IMR-90 (cell line): ENCODE measurements around the gene PSMD11. TPM values are rescaled to one million over a fixed set of nuclear protein-coding genes. Genes with fewer than 3 reads are reported as not detected.

Experiments
- ATAC-seq: fragments of 200-7000 bp; cut with Tn5 transposase; 2 replicates; pipeline ENCODE4 v1.9.1; 2020; ENCODE audit warnings: low read depth, mild to moderate bottlenecking, moderate library complexity
- BruUV-seq: library from RNA; stranded (reverse); fragments of 400-500 nt; replicated peaks from 2 replicates; lab custom pipeline; 2021; lab: Mats Ljungman, UMichigan
- CTCF ChIA-PET: fragments of 300-600 bp; formaldehyde crosslinking; extraction: SDS; loops from one replicate; lab custom pipeline; 2021; ENCODE audit warnings: antibody characterized with exemption; lab: Yijun Ruan, JAX
- POLR2A ChIA-PET: fragments of 300-600 bp; sonication (Branson Sonifier 250); formaldehyde crosslinking; loops from one replicate; lab custom pipeline; 2022; ENCODE audit warnings: antibody characterized with exemption; ENCODE audit not compliant: unreplicated experiment; lab: Charles Lee
- DNase-seq: peaks from one replicate; pipeline ENCODE4 v3.0.0; 2013
- H2AFZ ChIP-seq: replicated peaks from 2 replicates; pipeline ENCODE3; 2013; ENCODE audit warnings: low read length, mild to moderate bottlenecking; ENCODE audit not compliant: poor library complexity
- H2AK5ac ChIP-seq: 2 replicates; pipeline ENCODE4 v1.6.1; 2013; ENCODE audit warnings: low read depth, low read length, inconsistent platforms
- H2AK9ac ChIP-seq: replicated peaks from 2 replicates; pipeline ENCODE3; 2013; ENCODE audit warnings: mild to moderate bottlenecking, low read depth, low read length, moderate library complexity; ENCODE audit not compliant: poor library complexity
- H2BK120ac ChIP-seq: 2 replicates; pipeline ENCODE4 v1.6.1; 2013; ENCODE audit warnings: low read depth, low read length, inconsistent platforms
- H2BK15ac ChIP-seq: 3 replicates; pipeline ENCODE4 v1.6.1; 2013; ENCODE audit warnings: low read depth, low read length, inconsistent platforms
- H2BK20ac ChIP-seq: 2 replicates; pipeline ENCODE4 v1.6.1; 2013; ENCODE audit warnings: low read depth, mild to moderate bottlenecking, inconsistent platforms, low read length, moderate library complexity
- H2BK5ac ChIP-seq: 2 replicates; pipeline ENCODE4 v1.6.1; 2013; ENCODE audit warnings: mild to moderate bottlenecking, low read depth, low read length, inconsistent platforms; ENCODE audit not compliant: poor library complexity, severe bottlenecking
- H3K14ac ChIP-seq: replicated peaks from 2 replicates; pipeline ENCODE4 v1.6.1; 2013; ENCODE audit warnings: low read depth, low read length, inconsistent platforms
- H3K18ac ChIP-seq: 2 replicates; pipeline ENCODE4 v1.6.1; 2013; ENCODE audit warnings: low read depth, low read length, control low read depth
- H3K23ac ChIP-seq: 2 replicates; pipeline ENCODE4 v1.6.1; 2013; ENCODE audit warnings: low read depth, low read length, inconsistent platforms
- H3K27ac ChIP-seq: 2 replicates; pipeline ENCODE4 v1.5.1; 2013; ENCODE audit warnings: mild to moderate bottlenecking, control low read depth, low read length; ENCODE audit not compliant: insufficient read depth
- H3K27me3 ChIP-seq: 2 replicates; pipeline ENCODE4 v1.6.1; 2013; ENCODE audit warnings: low read length; ENCODE audit not compliant: control insufficient read depth, insufficient read depth
- H3K36me3 ChIP-seq: 2 replicates; pipeline ENCODE4 v1.6.1; 2013; ENCODE audit warnings: low read length, mixed read lengths; ENCODE audit not compliant: control insufficient read depth, insufficient read depth
- H3K4ac ChIP-seq: 2 replicates; pipeline ENCODE4 v1.6.1; 2013; ENCODE audit warnings: low read depth, low read length, inconsistent platforms
- H3K4me1 ChIP-seq: 2 replicates; pipeline ENCODE4 v1.6.1; 2013; ENCODE audit warnings: low read length, mixed read lengths; ENCODE audit not compliant: control insufficient read depth, insufficient read depth
- H3K4me2 ChIP-seq: 2 replicates; pipeline ENCODE4 v1.6.1; 2013; ENCODE audit warnings: low read depth, mild to moderate bottlenecking, control low read depth, low read length, moderate library complexity
- H3K4me3 ChIP-seq: 2 replicates; pipeline ENCODE4 v1.5.1; 2013; ENCODE audit warnings: low read depth, mild to moderate bottlenecking, control low read depth, low read length, moderate library complexity; ENCODE audit not compliant: insufficient read depth
- H3K56ac ChIP-seq: 2 replicates; pipeline ENCODE4 v1.6.1; 2013; ENCODE audit warnings: low read length, inconsistent platforms; ENCODE audit not compliant: insufficient read depth; ENCODE audit errors: extremely low read depth
- H3K79me1 ChIP-seq, 2 experiments: 2 replicates each; pipeline ENCODE4 v1.6.1; 2013; ENCODE audit warnings: low read length in 2 of 2, inconsistent platforms in 1 of 2, low read depth in 1 of 2
- H3K9ac ChIP-seq: 2 replicates; pipeline ENCODE4 v1.6.1; 2013; ENCODE audit warnings: low read depth, low read length, control low read depth
- H3K9me1 ChIP-seq: 2 replicates; pipeline ENCODE4 v1.6.1; 2013; ENCODE audit warnings: low read length, inconsistent platforms; ENCODE audit not compliant: insufficient read depth
- H3K9me3 ChIP-seq: 2 replicates; pipeline ENCODE4 v1.6.1; 2013; ENCODE audit warnings: low read length; ENCODE audit not compliant: control insufficient read depth, insufficient read depth
- H4K20me1 ChIP-seq: 2 replicates; pipeline ENCODE4 v1.6.1; 2013; ENCODE audit warnings: low read length, inconsistent platforms; ENCODE audit not compliant: insufficient read depth
- H4K5ac ChIP-seq: 2 replicates; pipeline ENCODE4 v1.6.1; 2013; ENCODE audit warnings: mild to moderate bottlenecking, low read depth, low read length, control low read depth
- H4K8ac ChIP-seq, 2 experiments: 2 replicates each; pipeline ENCODE4 v1.6.1; 2013; ENCODE audit warnings: low read depth in 2 of 2, low read length in 2 of 2, control low read depth in 1 of 2, inconsistent platforms in 1 of 2
- H4K91ac ChIP-seq: 2 replicates; pipeline ENCODE4 v1.6.1; 2013; ENCODE audit warnings: low read depth, low read length, inconsistent platforms; ENCODE audit not compliant: insufficient read depth
- CEBPB ChIP-seq: IDR thresholded peaks from 2 replicates; pipeline ENCODE4 v1.6.1; 2012; ENCODE audit warnings: low read depth, low read length, improper control_type of control experiment
- CHD1 ChIP-seq: IDR thresholded peaks from 2 replicates; pipeline ENCODE4 v1.6.1; 2012; ENCODE audit warnings: low read depth, low read length, improper control_type of control experiment
- FOS ChIP-seq: fragments of 150-350 bp; IDR thresholded peaks from 2 replicates; pipeline ENCODE4 v1.6.1; 2016; ENCODE audit warnings: low read depth, low read length
- MAFK ChIP-seq: IDR thresholded peaks from 2 replicates; pipeline ENCODE4 v1.6.1; 2012; ENCODE audit warnings: low read depth, low read length, improper control_type of control experiment
- MAZ ChIP-seq: IDR thresholded peaks from 2 replicates; pipeline ENCODE4 v1.6.1; 2012; ENCODE audit warnings: low read depth, mild to moderate bottlenecking, low read length, improper control_type of control experiment, moderate library complexity, borderline replicate concordance
- NFE2L2 ChIP-seq: fragments of 150-350 bp; IDR thresholded peaks from 2 replicates; pipeline ENCODE4 v1.6.1; 2016; ENCODE audit warnings: low read depth, mild to moderate bottlenecking, low read length
- POLR2A ChIP-seq: IDR thresholded peaks from 2 replicates; pipeline ENCODE4 v1.6.1; 2012; ENCODE audit warnings: mild to moderate bottlenecking, low read depth, low read length
- RAD21 ChIP-seq: IDR thresholded peaks from 2 replicates; pipeline ENCODE4 v1.6.1; 2012; ENCODE audit warnings: low read length, improper control_type of control experiment
- RCOR1 ChIP-seq: IDR thresholded peaks from 2 replicates; pipeline ENCODE4 v1.6.1; 2012; ENCODE audit warnings: mild to moderate bottlenecking, low read length, improper control_type of control experiment; ENCODE audit not compliant: insufficient replicate concordance
- RFX5 ChIP-seq: IDR thresholded peaks from 2 replicates; pipeline ENCODE4 v1.8.0; 2012; ENCODE audit warnings: low read depth, mild to moderate bottlenecking, low read length, moderate library complexity
- WGBS, 2 experiments: methylation state at CpG; one replicate each; pipeline versions ENCODE4 v1.1.5 to v1.1.7; 2013; ENCODE audit warnings: missing lambda C conversion rate in 2 of 2; ENCODE audit not compliant: insufficient read length in 1 of 2; ENCODE audit errors: extremely low coverage in 2 of 2; 5-methylcytosine and 5-hydroxymethylcytosine counted together
- dilution Hi-C: fragments of 300-500 bp; cut with HindIII; formaldehyde crosslinking; loops from one replicate; pipeline ENCODE4 v1.14.3; 2018; ENCODE audit warnings: low sequenced_read_pairs; ENCODE audit not compliant: unreplicated experiment
- in situ Hi-C: fragments of 300-500 bp; cut with MboI; formaldehyde crosslinking; loops from 3 replicates; pipeline ENCODE4 v1.14.3; 2019; ENCODE audit warnings: low sequenced_read_pairs, inconsistent platforms, mixed read lengths
- intact Hi-C: fragments of 100-400 bp; cut with micrococcal nuclease; formaldehyde crosslinking; loops from 2 replicates; pipeline ENCODE4 v1.10.0; 2022
- polyA plus RNA-seq, 3 experiments: library from polyadenylated mRNA; depleted of rRNA; stranded (reverse); fragments of >200 nt; gene quantifications; 2 replicates each; pipeline ENCODE4 v1.2.3, GENCODE V29; 2012; ENCODE audit warnings: low replicate concordance in 1 of 3
- total RNA-seq: library from RNA; depleted of rRNA; stranded (reverse); fragments of >200 nt; gene quantifications from 2 replicates; pipeline ENCODE4 v1.2.3, GENCODE V29; 2012
- TF ChIP-seq, protein P1 (sequence below): fragments of 150-350 bp; IDR thresholded peaks from 2 replicates; pipeline ENCODE4 v1.6.1; 2016; ENCODE audit warnings: low read depth, mild to moderate bottlenecking, low read length, moderate library complexity, borderline replicate concordance
- TF ChIP-seq, protein P2 (sequence below): fragments of 150-350 bp; IDR thresholded peaks from 2 replicates; pipeline ENCODE4 v1.6.1; 2017; ENCODE audit warnings: mild to moderate bottlenecking, antibody characterized with exemption, low read length, low read depth

PSMD11 gene
- total and polyA plus RNA-seq, 2 of the 4 experiments (the other 2 are of a cell fraction): 64.7 to 85.9 TPM

DNA sequence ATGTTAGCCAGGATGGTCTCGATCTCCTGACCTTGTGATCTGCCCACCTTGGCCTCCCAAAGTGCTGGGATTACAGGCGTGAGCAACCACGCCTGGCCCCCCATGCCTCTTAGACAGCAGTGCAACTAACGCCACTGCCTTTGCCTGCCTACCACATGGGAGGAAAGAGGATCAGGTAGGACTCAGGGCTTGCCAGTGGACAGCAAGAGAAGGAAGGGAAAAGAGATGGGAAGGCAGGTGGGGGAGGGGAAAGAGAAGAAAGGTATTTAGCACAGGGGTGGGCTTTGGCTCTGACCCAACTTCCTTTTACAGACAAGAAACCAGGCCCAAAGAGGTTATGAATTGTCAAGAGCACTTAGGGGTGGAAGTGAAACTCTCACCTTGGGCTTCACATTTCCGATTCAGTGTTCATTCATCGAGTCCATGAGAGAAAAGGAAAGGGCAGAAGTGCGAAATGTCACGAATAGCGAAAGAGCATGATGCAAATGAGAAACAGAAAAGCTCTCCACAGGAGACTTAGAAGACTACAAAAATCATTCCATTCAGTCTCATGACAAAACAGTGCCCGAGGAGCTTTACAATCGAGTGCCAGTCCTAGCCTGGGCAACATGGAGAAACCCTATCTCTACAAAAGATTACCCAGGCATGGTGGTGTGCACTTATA, 78.8 kb downstream of the PSMD11 start:
- Histone ChIP-seq H3K14ac (no peak overlapping the region), H3K4me2 (no peak overlapping the region), H3K56ac (no peak overlapping the region), H3K9me3 (no peaks in the 10 kb centered on the region), H3K18ac (no peak overlapping the region), H3K23ac (no peak overlapping the region), H2BK120ac (no peak overlapping the region), H3K27me3 (peaks cover 11% of the 10 kb centered on the region), H2BK15ac (no peak overlapping the region), H3K4me1 (no peaks in the 10 kb centered on the region; the same call in 1 of the 2 replicates), H2BK5ac (no peak overlapping the region), H4K20me1 (no peaks in the 10 kb centered on the region), H2BK20ac (no peak overlapping the region), H3K4me3 (no peak overlapping the region), H4K5ac (no peak overlapping the region), H3K4ac (no peak overlapping the region), H2AK5ac (no peak overlapping the region), H3K36me3 (no peaks in the 10 kb centered on the region), H4K8ac (no peak overlapping the region), H4K91ac (no peak overlapping the region), H3K9ac (no peak overlapping the region), H2AFZ (no peak overlapping the region), H2AK9ac (peak overlapping the region; percentile 37), H3K27ac (no peak overlapping the region), H3K79me1 (no peaks in the 10 kb centered on the region), H3K9me1 (0 out of 2 replicates have a peak, but pooled peaks cover 2% of the 10 kb centered on the region)
- intact Hi-C loops: no loop called here
- DNase-seq (no peak), ATAC-seq (no peak)
- no peak for TF ChIP-seq RAD21
- no peak for TF ChIP-seq NFE2L2
- no peak for TF ChIP-seq MAZ
- TF ChIP-seq, protein P1, sequence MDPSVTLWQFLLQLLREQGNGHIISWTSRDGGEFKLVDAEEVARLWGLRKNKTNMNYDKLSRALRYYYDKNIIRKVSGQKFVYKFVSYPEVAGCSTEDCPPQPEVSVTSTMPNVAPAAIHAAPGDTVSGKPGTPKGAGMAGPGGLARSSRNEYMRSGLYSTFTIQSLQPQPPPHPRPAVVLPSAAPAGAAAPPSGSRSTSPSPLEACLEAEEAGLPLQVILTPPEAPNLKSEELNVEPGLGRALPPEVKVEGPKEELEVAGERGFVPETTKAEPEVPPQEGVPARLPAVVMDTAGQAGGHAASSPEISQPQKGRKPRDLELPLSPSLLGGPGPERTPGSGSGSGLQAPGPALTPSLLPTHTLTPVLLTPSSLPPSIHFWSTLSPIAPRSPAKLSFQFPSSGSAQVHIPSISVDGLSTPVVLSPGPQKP: no peak
- TF ChIP-seq POLR2A: no peak
- TF ChIP-seq MAFK: no peak
- no peak for TF ChIP-seq CHD1
- no peak for TF ChIP-seq RCOR1
- no peak for TF ChIP-seq CEBPB
- TF ChIP-seq, protein P2, sequence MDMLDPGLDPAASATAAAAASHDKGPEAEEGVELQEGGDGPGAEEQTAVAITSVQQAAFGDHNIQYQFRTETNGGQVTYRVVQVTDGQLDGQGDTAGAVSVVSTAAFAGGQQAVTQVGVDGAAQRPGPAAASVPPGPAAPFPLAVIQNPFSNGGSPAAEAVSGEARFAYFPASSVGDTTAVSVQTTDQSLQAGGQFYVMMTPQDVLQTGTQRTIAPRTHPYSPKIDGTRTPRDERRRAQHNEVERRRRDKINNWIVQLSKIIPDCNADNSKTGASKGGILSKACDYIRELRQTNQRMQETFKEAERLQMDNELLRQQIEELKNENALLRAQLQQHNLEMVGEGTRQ: no peak
- TF ChIP-seq FOS: no peak
- no peak for TF ChIP-seq RFX5
- no TSS peak for BruUV-seq
- WGBS, 2 experiments: 60% methylated on average over 1 of the region's 11 CpGs; no CpG with 5 or more reads in 1 of the 2 experiments
- dilution Hi-C loops: no loop called here
- POLR2A ChIA-PET: no interaction called here
- CTCF ChIA-PET: no interaction called here
- in situ Hi-C loops: no loop called here
